DND-41 (cell line): ENCODE data around the gene DRG1.

Source experiments
- EZH2 ChIP-seq: IDR thresholded peaks from 3 replicates; pipeline ENCODE4 v1.6.1; 2012; ENCODE audit warnings: borderline replicate concordance, low read depth, mild to moderate bottlenecking, moderate library complexity, low read length, inconsistent platforms; ENCODE audit not compliant: severe bottlenecking
- TF ChIP-seq, protein P1 (sequence below): IDR thresholded peaks from 2 replicates; pipeline ENCODE4 v1.5.1; 2012; ENCODE audit warnings: borderline replicate concordance, low read length, moderate library complexity, mild to moderate bottlenecking; ENCODE audit not compliant: poor library complexity, severe bottlenecking; ENCODE audit errors: extremely low read depth

DNA sequence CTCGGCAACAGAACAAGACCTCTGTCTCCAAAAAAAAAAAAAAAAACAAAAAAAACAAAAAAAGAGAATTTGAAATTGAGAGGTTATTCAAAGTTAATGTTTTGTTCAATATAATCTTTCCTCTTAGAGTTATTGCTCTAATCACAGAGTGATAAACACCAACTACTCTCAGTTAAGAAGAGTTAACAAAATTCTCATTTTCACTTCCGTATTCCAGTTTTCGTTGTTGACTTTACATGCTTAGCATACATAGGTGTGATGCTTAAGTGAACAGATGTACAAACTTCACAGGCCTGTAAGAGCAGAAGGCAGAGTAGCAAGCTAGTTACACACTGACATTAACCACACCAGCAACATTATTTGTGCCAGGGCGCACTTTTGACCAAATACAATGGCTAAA, 77.9 kb downstream of the DRG1 start:
- TF ChIP-seq, protein P1, sequence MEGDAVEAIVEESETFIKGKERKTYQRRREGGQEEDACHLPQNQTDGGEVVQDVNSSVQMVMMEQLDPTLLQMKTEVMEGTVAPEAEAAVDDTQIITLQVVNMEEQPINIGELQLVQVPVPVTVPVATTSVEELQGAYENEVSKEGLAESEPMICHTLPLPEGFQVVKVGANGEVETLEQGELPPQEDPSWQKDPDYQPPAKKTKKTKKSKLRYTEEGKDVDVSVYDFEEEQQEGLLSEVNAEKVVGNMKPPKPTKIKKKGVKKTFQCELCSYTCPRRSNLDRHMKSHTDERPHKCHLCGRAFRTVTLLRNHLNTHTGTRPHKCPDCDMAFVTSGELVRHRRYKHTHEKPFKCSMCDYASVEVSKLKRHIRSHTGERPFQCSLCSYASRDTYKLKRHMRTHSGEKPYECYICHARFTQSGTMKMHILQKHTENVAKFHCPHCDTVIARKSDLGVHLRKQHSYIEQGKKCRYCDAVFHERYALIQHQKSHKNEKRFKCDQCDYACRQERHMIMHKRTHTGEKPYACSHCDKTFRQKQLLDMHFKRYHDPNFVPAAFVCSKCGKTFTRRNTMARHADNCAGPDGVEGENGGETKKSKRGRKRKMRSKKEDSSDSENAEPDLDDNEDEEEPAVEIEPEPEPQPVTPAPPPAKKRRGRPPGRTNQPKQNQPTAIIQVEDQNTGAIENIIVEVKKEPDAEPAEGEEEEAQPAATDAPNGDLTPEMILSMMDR: no peak
- TF ChIP-seq EZH2: no peak
